HepG2 (cell line): Measurements from ENCODE around the gene DDX59. TPM values are rescaled to one million over a fixed set of nuclear protein-coding genes. Genes with fewer than 3 reads are reported as not detected.

Experiments used
- ATAC-seq: fragments of 200-7000 bp; cut with Tn5 transposase; 3 replicates; pipeline ENCODE4 v1.9.1; 2020; ENCODE audit warnings: mild to moderate bottlenecking, moderate library complexity
- BruUV-seq: library from RNA; stranded (reverse); fragments of 400-500 nt; replicated peaks from 2 replicates; lab custom pipeline; 2021; lab: Mats Ljungman, UMichigan
- CTCF ChIA-PET: fragments of 300-600 bp; formaldehyde crosslinking; extraction: SDS; loops from one replicate; lab custom pipeline; 2021; ENCODE audit warnings: low total read pairs, inconsistent platforms, low intra/inter-chr PET ratio; lab: Yijun Ruan, JAX
- POLR2A ChIA-PET: fragments of 350-600 bp; sonication (Branson Sonifier 250); formaldehyde crosslinking; loops from one replicate; lab custom pipeline; 2020; ENCODE audit warnings: antibody characterized with exemption, inconsistent platforms; lab: Yijun Ruan, JAX
- DNase-seq: peaks from one replicate; pipeline ENCODE4 v3.0.0-alpha.2; 2015; ENCODE audit warnings: low spot score
- FAIRE-seq: peaks from 3 replicates; lab custom pipeline; 2011; peaks lifted over from hg19 to GRCh38; lab: Jason Lieb, UNC
- H2AFZ ChIP-seq: one replicate; pipeline ENCODE4 v1.6.1; 2011; ENCODE audit warnings: low read length, inconsistent platforms
- H3K27ac ChIP-seq: fragments of 300-600 bp; 3 replicates; pipeline ENCODE4 v1.8.0; 2011; ENCODE audit warnings: mixed run types, mild to moderate bottlenecking, mixed read lengths, low read length, inconsistent platforms; ENCODE audit not compliant: insufficient read depth; ENCODE audit errors: extremely low read length
- H3K27me3 ChIP-seq, 2 experiments: fragments of 200-600 bp in 1 of 2; 2 replicates in 1 of 2; 3 replicates in 1 of 2; pipeline versions ENCODE4 v1.6.0 to v1.8.0; 2011; ENCODE audit warnings: low read length in 2 of 2, mild to moderate bottlenecking in 2 of 2, moderate library complexity in 2 of 2, inconsistent platforms in 1 of 2; ENCODE audit not compliant: insufficient read depth in 2 of 2, control insufficient read depth in 1 of 2
- H3K36me3 ChIP-seq, 2 experiments: fragments of 200-600 bp in 1 of 2; replicated peaks in 1 of 2; 2 replicates in 1 of 2; 3 replicates in 1 of 2; pipeline versions ENCODE4 v1.5.1 to v1.8.0; 2011; ENCODE audit warnings: low read length in 2 of 2, inconsistent platforms in 1 of 2; ENCODE audit not compliant: insufficient read depth in 2 of 2, control insufficient read depth in 1 of 2
- H3K4me1 ChIP-seq: 2 replicates; pipeline ENCODE4 v1.5.1; 2012; ENCODE audit warnings: low read length, inconsistent platforms; ENCODE audit not compliant: insufficient read depth
- H3K4me2 ChIP-seq: 2 replicates; pipeline ENCODE4 v1.6.0; 2011; ENCODE audit warnings: low read depth, low read length, inconsistent platforms
- H3K4me3 ChIP-seq, 3 experiments: fragments of 200-600 bp in 1 of 3; sonication (generic), shearing (Covaris generic) in 1 of 3; replicated peaks in 1 of 3; 2 replicates each; pipeline ENCODE4 v1.5.1; 2011 to 2016; ENCODE audit warnings: low read length in 3 of 3, inconsistent platforms in 2 of 3, low read depth in 2 of 3, mild to moderate bottlenecking in 2 of 3, control low read depth in 1 of 3, mixed read lengths in 1 of 3; ENCODE audit not compliant: insufficient read depth in 1 of 3
- H3K79me2 ChIP-seq: one replicate; pipeline ENCODE4 v1.6.1; 2011; ENCODE audit warnings: low read length, inconsistent platforms; ENCODE audit not compliant: insufficient read depth
- H3K9ac ChIP-seq: 2 replicates; pipeline ENCODE4 v1.6.0; 2011; ENCODE audit warnings: mild to moderate bottlenecking, low read depth, low read length, inconsistent platforms; ENCODE audit not compliant: insufficient read depth
- H3K9me3 ChIP-seq: 2 replicates; pipeline ENCODE4 v1.5.1; 2012; ENCODE audit warnings: mild to moderate bottlenecking, low read length
- H4K20me1 ChIP-seq: 2 replicates; pipeline ENCODE4 v1.6.0; 2011; ENCODE audit warnings: inconsistent platforms, mild to moderate bottlenecking, low read length, moderate library complexity; ENCODE audit not compliant: insufficient read depth
- ADNP ChIP-seq: sonication (generic); formaldehyde crosslinking; IDR thresholded peaks from 2 replicates; pipeline ENCODE4 v1.4.0; 2020; ENCODE audit warnings: missing genetic modification reagents
- ASH2L ChIP-seq: fragments of 300-600, 200-600 bp; sonication (generic); IDR thresholded peaks from 2 replicates; pipeline ENCODE4 v1.7.0; 2017; ENCODE audit warnings: low read depth, mild to moderate bottlenecking, moderate library complexity, mixed read lengths, low read length; ENCODE audit not compliant: insufficient read length
- HNRNPLL ChIP-seq: fragments of 200-400 bp; formaldehyde crosslinking; IDR thresholded peaks from 2 replicates; pipeline ENCODE4 v1.6.1; 2017; ENCODE audit warnings: mild to moderate bottlenecking, low read depth, low read length; ENCODE audit not compliant: poor library complexity, severe bottlenecking
- IKZF1 ChIP-seq: fragments of 450-650 bp; IDR thresholded peaks from 2 replicates; pipeline ENCODE4 v1.7.1; 2016
- MLLT10 ChIP-seq: sonication (generic); formaldehyde crosslinking; IDR thresholded peaks from 2 replicates; pipeline ENCODE4 v1.4.0; 2020; ENCODE audit warnings: missing genetic modification reagents
- RBFOX2 ChIP-seq: fragments of 200-400 bp; formaldehyde crosslinking; IDR thresholded peaks from 2 replicates; pipeline ENCODE4 v1.6.1; 2017; ENCODE audit warnings: low read depth, mild to moderate bottlenecking, low read length
- RFXANK ChIP-seq: IDR thresholded peaks from 2 replicates; pipeline ENCODE4 v1.6.1; 2016
- SNAI1 ChIP-seq: sonication (generic); formaldehyde crosslinking; IDR thresholded peaks from 2 replicates; pipeline ENCODE4 v1.5.0; 2020; ENCODE audit warnings: mild to moderate bottlenecking, missing genetic modification reagents, borderline replicate concordance
- U2AF2 ChIP-seq: fragments of 200-400 bp; formaldehyde crosslinking; IDR thresholded peaks from 2 replicates; pipeline ENCODE4 v1.6.1; 2017; ENCODE audit warnings: low read depth, mild to moderate bottlenecking, low read length
- ZNF282 ChIP-seq: fragments of 450-650 bp; IDR thresholded peaks from 2 replicates; pipeline ENCODE4 v1.6.1; 2018; ENCODE audit not compliant: partially characterized antibody
- ZNF335 ChIP-seq: sonication (generic); formaldehyde crosslinking; IDR thresholded peaks from 2 replicates; pipeline ENCODE4 v1.4.0; 2020; ENCODE audit warnings: missing genetic modification reagents
- ZNF530 ChIP-seq: sonication (generic); formaldehyde crosslinking; IDR thresholded peaks from 2 replicates; pipeline ENCODE4 v1.5.0; 2020; ENCODE audit warnings: low read depth, mild to moderate bottlenecking, missing genetic modification reagents
- ZNF609 ChIP-seq: sonication (generic); formaldehyde crosslinking; IDR thresholded peaks from 2 replicates; pipeline ENCODE4 v1.4.0; 2020; ENCODE audit warnings: mild to moderate bottlenecking, missing genetic modification reagents, borderline replicate concordance
- ZNF747 ChIP-seq: sonication (generic); formaldehyde crosslinking; IDR thresholded peaks from 2 replicates; pipeline ENCODE4 v1.8.1; 2023; ENCODE audit warnings: missing genetic modification reagents, mild to moderate bottlenecking, borderline replicate concordance
- ZNF781 ChIP-seq: sonication (generic); formaldehyde crosslinking; IDR thresholded peaks from 2 replicates; pipeline ENCODE4 v1.5.1; 2020; ENCODE audit warnings: borderline replicate concordance, mild to moderate bottlenecking, missing genetic modification reagents; ENCODE audit errors: not compliant biosample characterization
- WGBS: methylation state at CpG from one replicate; pipeline ENCODE4 v1.1.6; 2017; ENCODE audit warnings: low lambda C conversion rate; 5-methylcytosine and 5-hydroxymethylcytosine counted together
- in situ Hi-C: cut with HindIII; loops from 2 replicates; pipeline ENCODE4 v1.10.0; 2017; ENCODE audit warnings: low pct_unique_long_range_greater_than_20kb; ENCODE audit not compliant: extremely low pct_ligation_motif_present
- intact Hi-C: fragments of 100-400 bp; cut with micrococcal nuclease; formaldehyde crosslinking; loops from one replicate; pipeline ENCODE4 v1.10.0; 2022; ENCODE audit not compliant: unreplicated experiment
- polyA plus RNA-seq, 8 experiments: library from polyadenylated mRNA; depleted of rRNA in 3 of 8; stranded (reverse) in 7 of 8; unstranded in 1 of 8; fragments of >200 nt; fragmentation: Illumina TruSeq in 4 of 8; extraction: Trizol in 4 of 8; gene quantifications; 2 replicates each; pipeline versions ENCODE4 v1.2.1 to v1.2.3, GENCODE V29; 2011 to 2016; ENCODE audit warnings: low read depth in 4 of 8, missing spikeins in 1 of 8, mixed read lengths in 1 of 8; ENCODE audit not compliant: insufficient read depth in 1 of 8
- total RNA-seq, 5 experiments: library from RNA; depleted of rRNA; stranded (reverse); fragments of >200 nt; fragmentation: Illumina TruSeq; extraction: Trizol; gene quantifications; 2 replicates each; pipeline ENCODE4 v1.2.3, GENCODE V29; 2016; ENCODE audit warnings: low read depth in 1 of 5
- TF ChIP-seq, protein P1 (sequence below): sonication (generic); formaldehyde crosslinking; IDR thresholded peaks from 2 replicates; pipeline ENCODE4 v1.4.0; 2020; ENCODE audit warnings: mild to moderate bottlenecking, missing genetic modification reagents
- TF ChIP-seq, protein P2 (sequence below): sonication (generic); formaldehyde crosslinking; IDR thresholded peaks from 2 replicates; pipeline ENCODE4 v1.4.0; 2020; ENCODE audit warnings: missing genetic modification reagents, borderline replicate concordance

The DDX59 gene
- total and polyA plus RNA-seq, 2 of the 13 experiments (the other 11 are each of a cell fraction or from before 2014, with no cell fraction given), result 12.1 to 14.8 TPM

DNA sequence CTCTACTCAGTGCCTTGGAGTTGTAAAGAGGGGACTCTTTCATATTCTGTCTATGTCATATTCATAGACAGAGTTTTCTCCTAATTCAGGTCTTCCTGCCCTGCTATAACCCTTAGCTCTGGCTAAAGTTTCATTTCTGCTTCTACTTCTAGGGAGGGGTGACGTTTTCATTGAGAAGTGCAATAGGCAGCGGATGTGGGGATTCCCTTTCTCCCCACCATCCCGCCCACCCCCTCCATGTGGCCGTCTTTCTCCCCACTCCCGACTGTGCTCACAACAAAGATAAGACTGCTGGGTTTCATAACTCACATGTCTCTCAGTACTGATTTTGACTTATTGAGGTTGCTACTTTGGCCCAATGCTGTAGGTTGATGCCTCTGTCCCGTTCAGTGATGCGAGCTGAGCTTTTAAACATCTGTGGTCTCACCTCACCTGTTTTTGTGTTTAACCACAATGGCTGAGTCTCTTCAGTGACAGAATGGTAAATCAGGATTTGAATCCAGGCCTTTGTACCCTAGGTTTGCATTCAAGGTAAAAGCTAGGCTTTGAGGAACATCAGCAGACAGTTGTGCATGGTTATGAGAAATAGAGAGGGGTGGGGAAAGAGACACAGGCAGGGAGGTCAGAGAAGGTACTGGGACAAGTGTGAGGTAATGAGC, 41.4 kb downstream of the DDX59 start:
- no peak for FAIRE-seq
- Histone ChIP-seq H3K9me3 (no peaks in the 10 kb centered on the region), H3K9ac (no peak overlapping the region), H3K27me3 (no peaks in the 10 kb centered on the region), H3K4me3 (no peak overlapping the region), H4K20me1 (no peaks in the 10 kb centered on the region), H3K4me1 (peaks cover 21% of the 10 kb centered on the region), H3K4me2 (no peak overlapping the region), H2AFZ (no peak overlapping the region), H3K27ac (no peak overlapping the region), H3K36me3 (no peaks in the 10 kb centered on the region), H3K79me2 (no peaks in the 10 kb centered on the region)
- no TSS peak for BruUV-seq
- no peak for ATAC-seq
- 65% methylated on average over 7 of the region's 7 CpGs for WGBS
- no peak for DNase-seq
- TF ChIP-seq, protein P1, sequence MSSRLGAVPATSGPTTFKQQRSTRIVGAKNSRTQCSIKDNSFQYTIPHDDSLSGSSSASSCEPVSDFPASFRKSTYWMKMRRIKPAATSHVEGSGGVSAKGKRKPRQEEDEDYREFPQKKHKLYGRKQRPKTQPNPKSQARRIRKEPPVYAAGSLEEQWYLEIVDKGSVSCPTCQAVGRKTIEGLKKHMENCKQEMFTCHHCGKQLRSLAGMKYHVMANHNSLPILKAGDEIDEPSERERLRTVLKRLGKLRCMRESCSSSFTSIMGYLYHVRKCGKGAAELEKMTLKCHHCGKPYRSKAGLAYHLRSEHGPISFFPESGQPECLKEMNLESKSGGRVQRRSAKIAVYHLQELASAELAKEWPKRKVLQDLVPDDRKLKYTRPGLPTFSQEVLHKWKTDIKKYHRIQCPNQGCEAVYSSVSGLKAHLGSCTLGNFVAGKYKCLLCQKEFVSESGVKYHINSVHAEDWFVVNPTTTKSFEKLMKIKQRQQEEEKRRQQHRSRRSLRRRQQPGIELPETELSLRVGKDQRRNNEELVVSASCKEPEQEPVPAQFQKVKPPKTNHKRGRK, result no peak
- TF ChIP-seq ZNF282 (no peak), RFXANK (CRISPR knock-in tag) (no peak), ZNF609 (no peak), HNRNPLL (no peak), ZNF335 (CRISPR knock-in tag) (no peak), ZNF781 (CRISPR knock-in tag) (no peak), ZNF530 (no peak), ADNP (CRISPR knock-in tag) (no peak), ASH2L (no peak), MLLT10 (CRISPR knock-in tag) (no peak), IKZF1 (no peak), ZNF747 (CRISPR knock-in tag) (no peak), RBFOX2 (no peak), U2AF2 (no peak), SNAI1 (CRISPR knock-in tag) (no peak)
- TF ChIP-seq, protein P2, sequence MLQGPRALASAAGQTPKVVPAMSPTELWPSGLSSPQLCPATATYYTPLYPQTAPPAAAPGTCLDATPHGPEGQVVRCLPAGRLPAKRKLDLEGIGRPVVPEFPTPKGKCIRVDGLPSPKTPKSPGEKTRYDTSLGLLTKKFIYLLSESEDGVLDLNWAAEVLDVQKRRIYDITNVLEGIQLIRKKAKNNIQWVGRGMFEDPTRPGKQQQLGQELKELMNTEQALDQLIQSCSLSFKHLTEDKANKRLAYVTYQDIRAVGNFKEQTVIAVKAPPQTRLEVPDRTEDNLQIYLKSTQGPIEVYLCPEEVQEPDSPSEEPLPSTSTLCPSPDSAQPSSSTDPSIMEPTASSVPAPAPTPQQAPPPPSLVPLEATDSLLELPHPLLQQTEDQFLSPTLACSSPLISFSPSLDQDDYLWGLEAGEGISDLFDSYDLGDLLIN (CRISPR knock-in tag), result no peak
- POLR2A ChIA-PET, result no interaction called here
- CTCF ChIA-PET, result no interaction called here
- in situ Hi-C loops, result no loop called here
- intact Hi-C loops, result no loop called here
